HEK293 (cell line): ENCODE measurements around the gene LRRC4C.

Source experiments
- CTCF ChIA-PET: fragments of 350-600 bp; formaldehyde crosslinking; extraction: SDS; loops from one replicate; lab custom pipeline; 2021; ENCODE audit warnings: antibody characterized with exemption; lab: Yijun Ruan, JAX
- POLR2A ChIA-PET: fragments of 300-600 bp; formaldehyde crosslinking; extraction: SDS; loops from one replicate; lab custom pipeline; 2020; ENCODE audit warnings: antibody characterized with exemption, inconsistent platforms; lab: Yijun Ruan, JAX
- H3K27ac ChIP-seq: fragments of 200-500 bp; sonication (Bioruptor generic); 2 replicates; pipeline ENCODE4 v1.5.1; 2014; ENCODE audit warnings: low read depth, low read length, control low read depth, inconsistent platforms; ENCODE audit errors: extremely low read depth
- H3K36me3 ChIP-seq, 2 experiments: fragments of 200-500 bp in 1 of 2; sonication (Bioruptor generic) in 1 of 2; 1 replicate in 1 of 2; 2 replicates in 1 of 2; pipeline ENCODE4 v1.5.1; 2014 to 2017; ENCODE audit warnings: inconsistent platforms in 2 of 2, low read length in 2 of 2; ENCODE audit not compliant: control insufficient read depth in 2 of 2, insufficient read depth in 1 of 2
- H3K4me1 ChIP-seq: fragments of 200-500 bp; sonication (Bioruptor generic); 2 replicates; pipeline ENCODE4 v1.5.1; 2014; ENCODE audit warnings: mild to moderate bottlenecking, low read length, inconsistent platforms; ENCODE audit not compliant: control insufficient read depth, insufficient read depth
- H3K4me3 ChIP-seq: 2 replicates; pipeline ENCODE4 v1.5.1; 2011; ENCODE audit warnings: low read depth, mild to moderate bottlenecking, control low read depth, low read length, moderate library complexity
- H3K9me3 ChIP-seq: fragments of 200-500 bp; sonication (Bioruptor generic); 2 replicates; pipeline ENCODE4 v1.5.1; 2014; ENCODE audit warnings: low read depth, low read length, inconsistent platforms; ENCODE audit not compliant: control insufficient read depth, insufficient read depth
- FEZF1 ChIP-seq: fragments of 450-650 bp; formaldehyde crosslinking; IDR thresholded peaks from 2 replicates; pipeline ENCODE4 v1.5.1; 2016; ENCODE audit warnings: missing biosample characterization, missing genetic modification characterization
- GFI1B ChIP-seq: fragments of 450-650 bp; formaldehyde crosslinking; IDR thresholded peaks from 2 replicates; pipeline ENCODE4 v1.5.1; 2016; ENCODE audit warnings: missing biosample characterization, missing genetic modification characterization
- GLIS1 ChIP-seq: fragments of 450-650 bp; formaldehyde crosslinking; IDR thresholded peaks from 2 replicates; pipeline ENCODE4 v1.5.1; 2016; ENCODE audit warnings: missing biosample characterization, missing genetic modification characterization
- GLIS2 ChIP-seq: fragments of 450-650 bp; formaldehyde crosslinking; IDR thresholded peaks from 2 replicates; pipeline ENCODE4 v1.5.1; 2016; ENCODE audit warnings: missing biosample characterization, missing genetic modification characterization
- HOXC10 ChIP-seq: sonication (generic); formaldehyde crosslinking; IDR thresholded peaks from 2 replicates; pipeline ENCODE4 v1.8.1; 2023; ENCODE audit warnings: mild to moderate bottlenecking, missing genetic modification reagents
- KLF1 ChIP-seq: fragments of 450-650 bp; formaldehyde crosslinking; IDR thresholded peaks from 2 replicates; pipeline ENCODE4 v1.5.1; 2016; ENCODE audit warnings: missing biosample characterization, missing genetic modification characterization
- RBAK ChIP-seq: fragments of 450-650 bp; formaldehyde crosslinking; IDR thresholded peaks from 2 replicates; pipeline ENCODE4 v1.5.1; 2016; ENCODE audit warnings: missing biosample characterization, missing genetic modification characterization
- REST ChIP-seq: fragments of 450-650 bp; formaldehyde crosslinking; IDR thresholded peaks from 2 replicates; pipeline ENCODE4 v1.5.1; 2016; ENCODE audit warnings: missing biosample characterization, missing genetic modification characterization
- ZBTB7A ChIP-seq: fragments of 450-650 bp; formaldehyde crosslinking; IDR thresholded peaks from 2 replicates; pipeline ENCODE4 v1.5.1; 2016; ENCODE audit warnings: low read depth, missing biosample characterization, missing genetic modification characterization
- ZNF138 ChIP-seq: fragments of 450-650 bp; formaldehyde crosslinking; IDR thresholded peaks from 2 replicates; pipeline ENCODE4 v1.5.1; 2016; ENCODE audit warnings: missing biosample characterization, missing genetic modification characterization, borderline replicate concordance
- ZNF140 ChIP-seq: fragments of 450-650 bp; formaldehyde crosslinking; IDR thresholded peaks from 2 replicates; pipeline ENCODE4 v1.5.1; 2016; ENCODE audit warnings: missing biosample characterization, missing genetic modification characterization
- ZNF157 ChIP-seq: fragments of 450-650 bp; formaldehyde crosslinking; IDR thresholded peaks from 2 replicates; pipeline ENCODE4 v1.5.1; 2016; ENCODE audit warnings: missing biosample characterization, missing genetic modification characterization
- ZNF19 ChIP-seq: fragments of 450-650 bp; formaldehyde crosslinking; IDR thresholded peaks from 2 replicates; pipeline ENCODE4; 2016; ENCODE audit warnings: missing biosample characterization, missing genetic modification characterization, low read depth
- ZNF23 ChIP-seq: fragments of 450-650 bp; formaldehyde crosslinking; IDR thresholded peaks from 2 replicates; pipeline ENCODE4 v1.5.1; 2016; ENCODE audit warnings: missing biosample characterization, missing genetic modification characterization, borderline replicate concordance
- ZNF324 ChIP-seq: fragments of 450-650 bp; formaldehyde crosslinking; IDR thresholded peaks from 2 replicates; pipeline ENCODE4 v1.5.1; 2016; ENCODE audit warnings: missing biosample characterization, missing genetic modification characterization
- ZNF341 ChIP-seq: fragments of 450-650 bp; formaldehyde crosslinking; IDR thresholded peaks from 2 replicates; pipeline ENCODE4; 2016; ENCODE audit warnings: low read depth, missing biosample characterization, missing genetic modification characterization
- ZNF433 ChIP-seq: fragments of 450-650 bp; formaldehyde crosslinking; IDR thresholded peaks from 2 replicates; pipeline ENCODE4 v1.5.1; 2016; ENCODE audit warnings: missing biosample characterization, missing genetic modification characterization, low read depth
- ZNF449 ChIP-seq: fragments of 450-650 bp; formaldehyde crosslinking; IDR thresholded peaks from 2 replicates; pipeline ENCODE4 v1.5.1; 2017; ENCODE audit warnings: missing biosample characterization, mild to moderate bottlenecking, missing genetic modification characterization, moderate library complexity
- ZNF544 ChIP-seq: fragments of 450-650 bp; formaldehyde crosslinking; IDR thresholded peaks from 2 replicates; pipeline ENCODE4 v1.5.0; 2017; ENCODE audit warnings: missing biosample characterization, missing genetic modification characterization
- ZNF623 ChIP-seq: fragments of 450-650 bp; formaldehyde crosslinking; IDR thresholded peaks from 2 replicates; pipeline ENCODE4 v1.5.1; 2016; ENCODE audit warnings: missing biosample characterization, missing genetic modification characterization
- ZNF645 ChIP-seq: fragments of 450-650 bp; formaldehyde crosslinking; IDR thresholded peaks from 2 replicates; pipeline ENCODE4; 2016; ENCODE audit warnings: missing biosample characterization, missing genetic modification characterization
- ZNF768 ChIP-seq: fragments of 450-650 bp; formaldehyde crosslinking; IDR thresholded peaks from 2 replicates; pipeline ENCODE4 v1.5.1; 2018; ENCODE audit warnings: missing biosample characterization, mild to moderate bottlenecking, missing genetic modification characterization
- ZNF792 ChIP-seq: fragments of 450-650 bp; formaldehyde crosslinking; IDR thresholded peaks from 2 replicates; pipeline ENCODE4 v1.5.1; 2016; ENCODE audit warnings: missing biosample characterization, missing genetic modification characterization
- ZSCAN23 ChIP-seq: fragments of 450-650 bp; formaldehyde crosslinking; IDR thresholded peaks from 2 replicates; pipeline ENCODE4 v1.5.1; 2016; ENCODE audit warnings: missing biosample characterization, missing genetic modification characterization
- ZSCAN5A ChIP-seq: fragments of 450-650 bp; formaldehyde crosslinking; IDR thresholded peaks from 2 replicates; pipeline ENCODE4 v1.5.1; 2016; ENCODE audit warnings: missing biosample characterization, missing genetic modification characterization

Gene LRRC4C

GRCh38 chr11:40338062-40338461 is 1121.4 kb downstream of the LRRC4C start:
- Histone ChIP-seq H3K4me3 (no peak overlapping the region), H3K36me3 (no peaks in the 10 kb centered on the region)
- TF ChIP-seq FEZF1 (tag by site-specific recombination), result no peak
- no peak for TF ChIP-seq ZNF645
- TF ChIP-seq ZNF324 (tag by site-specific recombination), result no peak
- no peak for TF ChIP-seq ZNF140 (tag by site-specific recombination)
- TF ChIP-seq ZBTB7A (tag by site-specific recombination), result no peak
- TF ChIP-seq, all 188 proteins: peak for 0
- Histone ChIP-seq H3K4me1 (no peaks in the 10 kb centered on the region), H3K27ac (no peak overlapping the region), H3K9me3 (no peaks in the 10 kb centered on the region)
- CTCF ChIA-PET, result no interaction called here
- POLR2A ChIA-PET, result no interaction called here

- ChIA-PET CTCF (no interaction called here), POLR2A (no interaction called here)
- TF ChIP-seq KLF1 (tag by site-specific recombination) (no peak), REST (no peak), ZNF768 (tag by site-specific recombination) (no peak), ZNF433 (tag by site-specific recombination) (no peak), ZNF341 (tag by site-specific recombination) (no peak), ZNF157 (tag by site-specific recombination) (no peak), ZSCAN5A (tag by site-specific recombination) (no peak), ZNF544 (tag by site-specific recombination) (no peak), ZNF19 (tag by site-specific recombination) (no peak), ZNF792 (tag by site-specific recombination) (no peak), GFI1B (tag by site-specific recombination) (no peak), ZNF449 (no peak), GLIS1 (no peak), ZSCAN23 (tag by site-specific recombination) (no peak), GLIS2 (no peak), ZNF623 (no peak), HOXC10 (no peak), ZNF138 (tag by site-specific recombination) (no peak), RBAK (no peak), ZNF23 (tag by site-specific recombination) (no peak)
- Histone ChIP-seq H3K27ac (no peak overlapping the region), H3K4me3 (no peak overlapping the region), H3K36me3 (no peaks in the 10 kb centered on the region), H3K4me1 (no peaks in the 10 kb centered on the region), H3K9me3 (no peaks in the 10 kb centered on the region)
Observed at GRCh38 chr11:40337118-40337517, 1122.3 kb downstream of the LRRC4C start.
